GM18868 (cell line): ENCODE data around the gene PSEN2.
"Not testable (repeated sequence)": the region's sequence is repeated elsewhere in the genome, so short reads cannot be mapped to it uniquely, and the experiment has no call there.

Source experiments
- ATAC-seq: cut with Tn5 transposase; IDR thresholded peaks from one replicate; pipeline ENCODE4 v1.9.1; 2021; ENCODE audit warnings: mild to moderate bottlenecking, moderate library complexity; ENCODE audit not compliant: unreplicated experiment

PSEN2 gene

DNA sequence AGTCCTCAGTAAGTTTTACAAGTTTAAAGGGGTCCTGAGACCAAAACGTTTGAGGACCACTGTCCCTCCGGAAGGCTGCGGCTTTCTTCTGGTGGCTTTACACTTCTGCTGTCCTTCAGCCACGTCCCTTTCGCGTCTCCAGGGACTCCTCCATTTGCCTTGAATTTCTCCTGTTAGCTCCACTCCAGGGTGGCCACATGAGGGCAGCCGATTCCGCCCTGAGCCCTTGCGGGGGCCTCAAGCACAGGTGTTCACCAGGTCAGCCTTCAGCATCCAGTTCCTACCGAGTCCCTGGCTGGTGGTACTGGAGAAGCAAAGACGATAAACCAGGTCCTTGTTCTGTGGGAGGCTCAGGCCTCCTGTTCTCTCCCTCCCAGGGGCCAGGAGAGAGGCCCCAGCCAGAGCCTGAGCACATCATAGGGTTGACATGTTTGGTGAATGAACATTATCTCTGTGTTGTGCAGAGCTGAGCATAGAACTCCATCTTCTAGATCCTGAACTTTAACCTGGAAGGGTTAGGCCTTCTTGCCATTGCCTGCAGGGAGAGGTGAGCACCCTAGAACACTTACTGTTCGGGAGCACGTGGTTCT is 42.3 kb downstream of the PSEN2 start:
- peak; percentile 46 for ATAC-seq

DNA sequence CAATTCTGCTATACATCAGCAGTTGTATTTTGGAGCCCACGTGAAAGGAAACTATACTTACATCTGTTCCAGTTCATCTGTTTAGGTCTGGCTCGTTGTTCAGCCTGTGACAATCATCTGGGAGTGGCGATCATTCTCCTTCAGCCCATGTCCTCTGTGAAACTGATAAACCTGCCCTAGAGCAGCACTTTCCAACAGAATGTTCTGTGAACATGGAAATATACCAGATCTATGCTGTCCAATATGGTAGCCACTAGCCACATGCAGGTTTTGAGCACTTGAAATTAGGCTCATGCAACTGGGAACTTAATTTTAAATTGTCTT is 45.2 kb downstream of the PSEN2 start:
- ATAC-seq = peak; percentile 21

- no peak for ATAC-seq
Observed at GRCh38 chr1:226916497-226916896, 46.1 kb downstream of the PSEN2 start.

GRCh38 chr1:226919587-226919986 is 49.2 kb downstream of the PSEN2 start:
- ATAC-seq = no peak

- ATAC-seq = no peak
Observed at GRCh38 chr1:226919995-226920394, 49.6 kb downstream of the PSEN2 start.

- no peak for ATAC-seq
Observed at GRCh38 chr1:226920446-226920894, 50.1 kb downstream of the PSEN2 start.

DNA sequence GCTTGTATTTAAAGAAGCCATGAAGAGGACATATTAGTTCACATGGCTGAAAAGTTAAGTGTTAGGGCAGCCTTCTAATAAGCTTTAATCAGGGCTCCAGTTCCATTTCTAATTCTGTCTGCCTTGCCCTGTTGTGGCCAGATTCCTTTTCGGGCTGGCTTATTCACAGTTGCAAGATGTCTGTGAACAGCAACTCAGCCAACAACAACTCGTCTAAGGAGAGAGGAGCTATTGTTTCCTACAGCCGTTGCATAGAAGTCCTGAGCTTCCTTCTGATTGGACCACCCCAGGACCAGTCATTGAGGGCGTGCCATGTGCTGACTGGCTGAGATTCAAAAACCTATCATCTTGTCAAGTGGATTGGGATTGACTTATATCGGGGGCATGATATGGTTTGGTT is 51.1 kb downstream of the PSEN2 start:
- no peak for ATAC-seq

GRCh38 chr1:226929260-226930111 is 59.1 kb downstream of the PSEN2 start:
- ATAC-seq = not testable (repeated sequence)

GRCh38 chr1:226934483-226935237 is 64.2 kb downstream of the PSEN2 start:
- no peak for ATAC-seq

DNA sequence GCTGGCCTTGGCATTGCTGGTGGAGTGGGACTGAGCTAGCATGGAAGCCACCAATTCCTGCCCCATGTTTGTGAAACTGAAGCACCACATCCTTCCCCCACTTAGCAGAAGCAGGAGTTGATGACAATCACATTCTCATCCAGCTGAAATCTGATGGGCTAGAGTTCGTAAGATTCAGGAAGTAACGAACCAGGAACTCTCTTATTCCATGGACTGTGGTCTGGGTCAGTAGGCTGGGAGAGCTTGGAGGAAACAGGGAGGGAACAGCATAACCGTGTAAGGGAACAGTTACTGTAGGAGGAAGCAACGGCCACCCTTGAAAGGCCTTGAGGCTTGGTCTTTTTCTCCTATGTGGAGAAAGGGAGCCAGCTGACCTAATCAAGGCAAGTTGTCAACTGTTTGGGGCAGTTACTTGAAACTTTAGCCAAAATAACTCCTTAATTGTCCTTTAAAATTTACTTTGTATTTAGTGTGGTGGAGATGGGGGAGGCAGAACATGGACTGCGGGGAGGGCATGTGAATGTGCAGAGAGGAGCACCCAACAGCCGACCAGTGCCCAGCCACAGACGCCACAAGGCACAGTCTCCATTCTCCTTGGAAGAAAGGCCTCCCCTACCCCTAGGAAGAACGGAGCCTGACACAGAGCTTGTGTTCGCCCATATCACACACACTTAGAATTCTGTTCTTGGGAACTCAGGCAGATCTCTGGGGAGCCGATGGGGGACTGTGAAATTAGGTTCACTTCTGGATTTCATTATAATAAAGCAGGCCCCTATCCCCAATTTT is 67.7 kb downstream of the PSEN2 start:
- no peak for ATAC-seq

DNA sequence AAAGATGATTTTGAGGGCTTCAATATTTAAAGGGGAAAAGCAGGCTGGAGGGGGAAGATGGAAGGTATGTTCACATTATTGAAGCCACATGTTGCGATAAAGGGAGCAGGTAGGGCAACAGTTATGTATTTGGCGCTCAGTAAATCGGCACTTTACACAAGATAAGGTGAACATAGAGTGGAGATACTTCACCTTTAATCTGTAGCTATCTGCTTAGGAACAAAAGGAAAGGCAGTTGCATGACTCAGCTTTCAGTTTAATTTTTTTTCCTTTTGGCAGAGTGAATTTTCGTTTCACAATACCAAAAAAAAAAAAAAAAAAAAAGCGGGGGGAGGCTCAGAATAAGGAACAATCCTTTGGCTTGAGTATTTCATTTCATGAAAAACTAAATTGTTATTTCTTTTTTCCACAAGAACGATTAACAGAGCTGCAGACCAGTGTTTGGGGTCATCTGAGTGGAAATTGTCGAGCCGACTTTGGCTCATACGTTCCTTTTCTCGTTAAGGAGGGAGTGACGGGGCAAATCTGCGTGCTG is 68.6 kb downstream of the PSEN2 start:
- no peak for ATAC-seq

DNA sequence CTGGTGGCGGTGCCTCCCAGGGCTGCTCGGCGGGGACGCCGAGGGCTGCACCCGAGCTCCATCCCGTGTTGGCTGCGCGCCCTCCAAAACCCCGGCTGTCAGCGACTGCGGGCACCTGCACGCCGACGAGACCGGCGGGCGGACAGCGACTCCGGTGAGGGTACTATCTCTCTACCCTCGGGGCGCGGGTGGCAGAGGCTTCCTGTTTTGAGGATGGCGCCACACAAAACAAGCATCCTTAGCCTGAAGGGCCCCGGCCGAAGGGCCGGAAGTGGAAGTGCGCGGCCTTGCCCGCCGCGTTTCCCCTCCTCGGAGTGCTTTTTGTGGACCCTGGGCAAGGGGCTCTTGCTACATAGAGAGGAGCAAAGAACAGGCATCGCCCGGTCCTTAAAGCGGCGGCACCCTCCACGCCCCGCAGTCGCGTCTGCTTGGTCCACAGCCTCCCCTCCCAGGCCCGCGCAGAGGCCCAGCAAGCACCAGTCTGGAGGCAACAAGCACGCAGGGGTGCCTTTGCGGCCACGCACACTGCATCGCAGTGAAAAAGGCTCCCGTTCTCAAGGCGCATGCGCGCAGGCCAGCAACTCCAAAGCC is 69.1 kb downstream of the PSEN2 start:
- peak; percentile 33 for ATAC-seq

DNA sequence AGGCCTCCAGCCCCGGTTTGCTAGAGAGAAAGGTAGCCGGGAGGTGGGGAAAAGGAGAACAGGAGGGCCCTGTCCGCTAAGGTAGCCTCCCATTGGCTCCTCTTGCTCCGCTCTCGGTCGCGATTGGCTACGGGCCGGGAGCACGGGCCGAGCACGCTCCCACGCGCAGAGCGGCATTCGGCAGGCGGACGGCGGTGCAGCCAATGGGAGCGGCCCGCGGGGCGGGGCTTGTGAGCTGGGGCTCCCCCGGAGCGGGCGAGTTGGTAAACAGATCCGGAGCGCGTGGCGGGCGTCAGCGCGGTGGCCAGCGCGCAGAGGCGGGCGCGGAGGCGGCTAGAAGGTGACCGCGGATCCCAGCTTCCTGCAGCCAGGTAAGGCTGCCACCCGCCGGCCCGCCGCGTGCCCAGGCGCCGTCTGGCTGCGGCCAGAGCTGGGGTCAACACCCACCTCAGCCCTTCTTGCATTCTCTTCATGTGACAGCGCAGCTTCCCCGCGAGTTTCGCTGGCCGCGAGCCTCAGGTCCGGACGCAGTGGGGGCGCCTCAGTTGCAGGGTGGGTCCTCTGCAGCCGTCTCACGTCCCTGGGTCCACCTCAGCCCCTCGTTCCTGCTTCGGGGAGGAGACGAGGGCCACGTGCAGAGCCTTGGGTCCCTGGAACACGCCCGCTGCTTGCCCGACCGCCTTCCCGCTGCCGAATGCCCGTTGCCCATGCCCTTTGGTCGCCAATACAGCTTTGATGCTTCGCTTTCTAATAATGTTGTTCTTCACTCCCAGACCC is 69.8 kb downstream of the PSEN2 start, which contains the start of gene COQ8A:
Gene COQ8A, plus strand, starts transcription at position 266 of the 777 bp plus-strand sequence. CDS start 21,092 bp downstream, outside the sequence.
- peak; percentile 94 for ATAC-seq

- ATAC-seq = no peak
Observed at GRCh38 chr1:226940806-226941067, 70.3 kb downstream of the PSEN2 start.

DNA sequence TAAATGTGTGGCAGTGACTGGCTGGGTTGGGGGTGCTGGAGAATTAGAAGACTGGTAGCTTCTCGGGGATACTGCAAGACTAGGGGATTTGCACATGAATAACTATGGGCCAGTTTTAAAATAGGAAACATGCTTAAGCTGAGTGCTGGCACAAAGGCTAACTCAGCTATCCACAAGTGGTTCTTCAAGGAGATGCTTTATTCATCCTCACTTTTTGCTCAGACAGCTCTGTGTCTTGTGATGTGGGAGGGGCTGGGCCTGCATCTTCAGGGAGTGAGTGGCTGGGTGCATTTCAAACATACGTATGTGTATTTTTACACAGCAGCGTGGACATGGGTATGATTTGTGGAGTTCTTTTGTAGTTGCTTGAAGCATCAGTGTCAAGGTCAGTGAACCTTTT is 72.0 kb downstream of the PSEN2 start:
- no peak for ATAC-seq

DNA sequence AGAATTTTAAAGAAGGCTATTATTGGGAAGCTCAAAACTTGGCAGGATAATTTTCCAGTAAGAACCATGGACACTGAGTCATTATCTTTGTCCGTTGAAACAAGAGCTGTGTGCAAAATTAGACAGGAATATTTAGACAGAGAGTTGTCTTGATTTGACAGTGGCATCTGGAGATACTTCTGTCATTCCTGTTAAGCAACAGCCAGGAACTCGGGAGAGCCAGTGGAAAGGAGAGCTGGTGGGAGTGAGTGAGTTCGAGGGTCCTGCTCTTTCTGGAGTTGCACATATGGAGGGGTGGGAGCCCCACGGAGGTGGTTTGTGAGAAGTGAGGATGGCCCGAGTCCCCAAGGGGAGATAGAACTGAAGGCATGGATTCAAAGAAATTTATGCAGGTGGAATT is 72.7 kb downstream of the PSEN2 start:
- no peak for ATAC-seq

DNA sequence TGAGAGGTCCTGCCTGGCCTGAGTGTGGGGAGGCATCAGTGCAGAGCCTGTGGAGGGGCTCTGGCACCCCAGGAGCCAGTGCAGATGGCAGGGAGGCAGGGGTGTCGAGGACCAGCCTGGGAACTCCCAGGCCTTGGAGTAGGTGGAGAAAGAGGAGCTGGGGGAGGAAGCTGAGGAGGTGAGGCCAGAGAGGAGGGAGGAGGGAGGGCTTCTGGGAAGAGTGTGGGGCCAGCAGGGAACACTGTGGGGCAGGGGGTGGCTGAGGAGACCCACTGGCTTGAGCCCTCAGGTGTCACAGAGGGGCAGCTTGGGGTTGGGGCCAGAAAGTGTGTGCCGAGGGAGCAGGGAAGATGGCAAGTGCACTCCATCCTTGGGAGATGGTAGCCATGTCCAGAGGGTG is 73.5 kb downstream of the PSEN2 start:
- no peak for ATAC-seq

DNA sequence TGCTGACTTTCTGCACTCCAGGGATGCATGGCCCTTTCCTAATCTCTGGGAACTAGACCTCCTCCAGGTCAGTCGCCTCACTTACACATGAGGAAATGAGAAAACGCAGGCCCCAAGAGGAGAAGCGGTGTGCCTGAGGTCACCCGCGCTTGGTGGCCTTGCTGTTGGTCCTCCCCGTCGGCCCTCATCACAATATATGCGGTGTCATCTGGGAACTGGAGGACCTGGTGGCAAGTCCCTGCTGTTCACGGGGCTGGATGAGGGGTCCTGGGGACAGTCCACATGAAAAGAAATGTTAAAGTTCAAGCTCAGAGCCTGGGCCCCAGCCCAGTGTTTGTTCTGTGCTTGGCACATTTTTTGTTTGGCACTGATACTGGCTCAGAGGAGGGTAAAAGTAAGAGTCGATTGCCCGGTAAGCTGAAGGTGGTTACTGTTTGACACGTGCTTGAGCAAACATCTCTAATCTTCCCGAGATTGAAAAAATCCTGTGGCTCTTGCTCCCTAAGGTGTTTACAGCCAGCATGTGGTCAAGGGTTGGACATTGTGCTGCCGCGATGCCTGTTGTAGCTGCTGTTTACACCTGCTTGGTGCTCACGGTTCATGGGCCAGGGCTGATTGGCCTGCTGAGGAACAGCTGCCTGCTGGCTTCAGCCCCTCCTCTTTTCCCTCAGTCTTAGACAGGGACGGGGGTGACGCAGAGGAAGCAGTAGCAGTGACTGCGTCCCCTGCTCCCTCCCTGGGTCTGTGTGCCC is 74.9 kb downstream of the PSEN2 start:
- ATAC-seq = no peak
